Dendritic cell treated with granulocyte-macrophage colony-stimulating factor and Interleukin-4, amounts not matched to agents 40 ng/mL and 50 ng/mL, for 4 days (primary cell): ENCODE measurements around the gene ZSCAN2.

Experiments used
- H3K27ac Mint-ChIP-seq: one replicate; pipeline ENCODE4 v1.8.0; 2022; ENCODE audit warnings: mild to moderate bottlenecking, mixed read lengths
- H3K27me3 Mint-ChIP-seq: one replicate; pipeline ENCODE4 v1.8.0; 2022; ENCODE audit warnings: mild to moderate bottlenecking, mixed read lengths
- H3K36me3 Mint-ChIP-seq: one replicate; pipeline ENCODE4 v1.8.0; 2022; ENCODE audit warnings: low read depth, mixed read lengths
- H3K4me1 Mint-ChIP-seq: one replicate; pipeline ENCODE4 v1.8.0; 2022; ENCODE audit warnings: low read depth, mixed read lengths
- H3K4me3 Mint-ChIP-seq: one replicate; pipeline ENCODE4 v1.8.0; 2022; ENCODE audit warnings: mild to moderate bottlenecking, moderate library complexity, mixed read lengths
- H3K9me3 Mint-ChIP-seq: one replicate; pipeline ENCODE4 v1.8.0; 2022; ENCODE audit warnings: mixed read lengths
- intact Hi-C: fragments of 100-400 bp; cut with micrococcal nuclease; formaldehyde crosslinking; loops from one replicate; pipeline ENCODE4 v1.15.0; 2022

ZSCAN2 gene

DNA sequence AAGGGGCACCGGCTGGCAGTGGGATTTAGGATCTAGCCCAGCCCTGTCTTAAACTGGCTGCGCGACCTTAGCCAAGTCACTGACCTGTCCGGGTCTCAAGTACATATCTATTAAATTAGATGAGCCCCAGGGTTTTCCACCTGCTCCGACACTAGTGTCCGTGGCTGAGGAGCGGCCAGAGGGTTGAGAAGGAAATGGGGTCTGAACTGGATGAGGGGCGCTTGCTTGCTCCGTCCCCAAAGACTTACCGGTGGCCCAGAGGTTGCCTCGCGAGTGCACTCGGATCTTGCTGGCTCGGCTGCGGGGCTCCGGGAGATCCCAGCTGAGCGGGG is 56.9 kb downstream of the ZSCAN2 start:
- Mint-ChIP-seq H3K4me3 (peak overlapping the region; percentile 76), H3K36me3 (peaks cover 30% of the 10 kb centered on the region), H3K9me3 (no peaks in the 10 kb centered on the region), H3K27ac (peak overlapping the region; percentile 71), H3K4me1 (peaks cover 56% of the 10 kb centered on the region), H3K27me3 (peaks cover 5% of the 10 kb centered on the region)
- intact Hi-C loops = loop anchor here (5.0 kb wide), 2 partner anchors 60 to 220 kb away; partner anchors contain the start of gene SEC11A

DNA sequence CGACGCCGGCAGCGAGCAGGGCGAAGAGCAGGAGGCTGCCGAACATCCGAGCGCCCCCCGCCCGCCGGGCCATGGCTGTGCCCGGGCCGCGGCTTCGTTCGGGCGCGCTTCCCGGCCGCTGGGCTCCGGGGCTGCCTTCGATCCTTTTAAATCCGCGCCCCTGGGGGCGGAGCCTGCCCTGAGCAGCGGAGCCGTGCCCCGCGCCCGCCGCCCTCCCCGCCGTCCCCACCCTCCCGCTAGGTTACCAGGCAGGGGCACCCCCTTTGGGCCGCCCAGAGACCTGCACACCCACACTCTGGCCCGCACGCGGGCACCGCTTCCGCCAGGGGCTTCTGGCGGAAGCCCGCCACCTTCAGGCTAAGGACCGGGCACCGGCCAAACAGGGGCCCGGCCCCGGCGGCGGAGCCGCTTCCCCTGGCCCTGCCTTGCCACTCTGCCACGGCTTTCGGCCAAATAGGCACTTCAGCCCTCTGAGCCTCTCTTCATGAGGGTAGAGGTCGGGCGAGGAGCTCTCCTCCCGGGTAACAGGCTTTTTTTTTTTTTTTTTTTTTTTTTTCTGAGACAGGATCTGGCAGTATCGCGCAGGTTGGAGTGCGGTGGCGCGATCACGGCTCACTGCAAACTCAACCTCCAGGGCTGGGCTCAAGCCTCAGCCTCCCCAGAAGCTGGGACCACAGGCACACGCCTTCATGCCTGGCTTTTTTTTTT is 57.4 kb downstream of the ZSCAN2 start, which contains the start of gene NMB:
TSS of gene NMB (minus strand) at position 120 of the 708 bp plus-strand sequence. CDS start at position 73, 47 bp downstream.
- intact Hi-C loops = loop anchor here (5.0 kb wide), 2 partner anchors 59 to 219 kb away; partner anchors contain the start of gene SEC11A
- peaks cover 31% of the 10 kb centered on the region for H3K36me3 Mint-ChIP-seq
- H3K9me3 Mint-ChIP-seq = no peaks in the 10 kb centered on the region
- H3K27me3 Mint-ChIP-seq = peaks cover 5% of the 10 kb centered on the region
- H3K4me3 Mint-ChIP-seq = peak within 1 kb of the TSS; percentile 76
- peak within 1 kb of the TSS; percentile 71 for H3K27ac Mint-ChIP-seq
- H3K4me1 Mint-ChIP-seq = peaks cover 50% of the 10 kb centered on the region

DNA sequence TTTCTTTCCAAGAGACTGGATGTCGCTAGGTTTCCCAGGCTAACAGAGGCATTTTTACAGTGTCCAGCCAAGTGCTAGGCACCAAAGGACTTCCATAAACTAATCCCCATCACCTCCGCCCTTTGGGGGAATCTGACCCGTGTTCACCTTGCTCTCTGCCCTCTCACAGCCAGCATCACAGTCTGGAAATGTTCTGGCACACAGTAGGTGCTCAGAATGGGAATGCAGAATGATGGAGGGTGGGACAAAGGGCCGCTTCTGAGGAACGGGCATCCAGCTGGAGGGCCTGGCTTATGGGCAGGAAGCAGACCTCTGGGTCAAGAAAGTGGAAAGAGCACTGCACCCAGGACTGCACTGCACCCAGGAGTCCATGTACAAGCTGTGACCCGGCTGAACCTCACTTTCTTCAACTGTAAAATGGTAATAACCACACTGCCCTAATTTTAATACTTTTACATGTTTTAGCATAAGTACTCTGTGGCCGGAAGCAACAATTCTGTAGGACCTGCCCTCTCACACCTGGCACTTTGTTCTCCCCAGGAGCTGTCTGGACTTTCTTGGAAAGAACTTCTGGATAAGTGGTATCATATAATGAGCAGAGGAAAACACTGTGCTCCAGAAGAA is 58.1 kb downstream of the ZSCAN2 start:
- H3K27ac Mint-ChIP-seq = peak overlapping the region; percentile 71
- peaks cover 44% of the 10 kb centered on the region for H3K4me1 Mint-ChIP-seq
- intact Hi-C loops = loop anchor here (5.0 kb wide), 2 partner anchors 58 to 218 kb away; partner anchors contain the start of gene SEC11A
- H3K9me3 Mint-ChIP-seq = no peaks in the 10 kb centered on the region
- peak overlapping the region; percentile 76 for H3K4me3 Mint-ChIP-seq
- peaks cover 34% of the 10 kb centered on the region for H3K36me3 Mint-ChIP-seq
- H3K27me3 Mint-ChIP-seq = peaks cover 5% of the 10 kb centered on the region

DNA sequence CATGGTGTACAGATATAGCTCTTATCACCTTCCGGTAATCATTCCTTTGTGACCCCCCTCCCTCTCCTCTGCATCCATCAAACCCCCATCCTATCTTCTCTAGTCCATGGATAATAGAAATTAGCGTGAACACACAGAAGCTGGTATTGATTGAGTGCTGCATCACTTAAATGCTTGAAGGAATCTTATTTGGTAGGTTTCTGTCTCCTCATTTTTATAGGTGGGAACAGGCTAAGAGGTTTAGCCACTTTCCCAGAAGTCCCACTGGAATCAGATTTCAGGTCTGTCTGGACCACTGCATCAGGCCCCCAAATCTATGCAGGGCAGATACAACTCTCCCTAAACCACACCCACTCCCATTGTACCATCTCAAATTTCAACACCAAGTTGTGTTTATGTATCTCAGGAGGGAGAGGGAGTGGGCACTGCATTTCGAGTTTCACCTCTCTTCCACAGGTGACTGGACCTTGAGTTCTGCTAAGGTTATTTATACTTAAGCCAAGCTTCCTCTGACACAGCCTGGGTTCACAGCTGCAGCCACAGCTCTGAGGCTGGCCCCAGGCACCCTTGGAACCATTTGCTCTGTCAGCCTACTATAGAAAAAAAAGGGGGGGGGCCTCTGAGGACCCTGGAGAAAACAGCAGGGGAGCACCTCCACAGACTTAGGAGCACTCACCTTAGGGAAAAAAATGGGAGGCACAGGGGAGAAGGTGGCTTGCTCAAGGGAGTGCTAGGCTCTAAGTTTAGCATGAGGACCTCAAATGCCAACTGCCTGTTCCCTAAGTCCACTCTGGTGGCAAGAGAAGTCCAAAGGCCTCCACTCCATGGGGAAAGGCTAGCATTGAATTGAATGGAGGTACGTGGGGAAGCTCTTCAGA is 59.3 kb downstream of the ZSCAN2 start:
- no peaks in the 10 kb centered on the region for H3K9me3 Mint-ChIP-seq
- H3K4me3 Mint-ChIP-seq = no peak overlapping the region
- peaks cover 42% of the 10 kb centered on the region for H3K36me3 Mint-ChIP-seq
- peaks cover 5% of the 10 kb centered on the region for H3K27me3 Mint-ChIP-seq
- H3K4me1 Mint-ChIP-seq = peaks cover 38% of the 10 kb centered on the region
- no peak overlapping the region for H3K27ac Mint-ChIP-seq
- intact Hi-C loops = loop anchor here (5.0 kb wide), 2 partner anchors 57 to 217 kb away; partner anchors contain the start of gene SEC11A

DNA sequence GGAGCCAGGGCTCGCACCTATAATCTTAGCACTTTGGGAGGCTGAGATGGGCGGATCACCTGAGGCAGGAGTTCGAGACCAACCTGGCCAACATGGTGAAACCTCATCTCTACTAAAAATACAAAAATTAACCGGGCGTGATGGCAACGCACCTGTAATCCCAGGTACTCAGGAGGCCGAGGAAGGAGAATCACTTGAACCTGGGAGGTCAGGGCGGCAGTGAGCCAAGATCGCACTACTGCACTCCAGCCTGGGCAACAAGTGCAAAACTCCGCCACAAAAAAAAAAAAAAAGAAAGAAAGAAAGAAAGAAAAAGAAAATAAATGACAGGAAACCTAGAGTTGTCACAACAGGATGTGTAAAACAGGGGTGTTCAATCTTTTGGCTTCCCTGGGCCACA is 60.2 kb downstream of the ZSCAN2 start:
- Mint-ChIP-seq H3K36me3 (peaks cover 50% of the 10 kb centered on the region), H3K4me1 (peaks cover 29% of the 10 kb centered on the region), H3K27me3 (peaks cover 5% of the 10 kb centered on the region), H3K9me3 (no peaks in the 10 kb centered on the region), H3K4me3 (no peak overlapping the region), H3K27ac (no peak overlapping the region)
- intact Hi-C loops = no loop called here

GRCh38 chr15:84666373-84666772 is 65.6 kb downstream of the ZSCAN2 start:
- Mint-ChIP-seq H3K36me3 (peaks cover 88% of the 10 kb centered on the region), H3K4me1 (no peaks in the 10 kb centered on the region), H3K27ac (no peak overlapping the region), H3K9me3 (no peaks in the 10 kb centered on the region), H3K4me3 (no peak overlapping the region), H3K27me3 (no peaks in the 10 kb centered on the region)
- intact Hi-C loops = no loop called here

GRCh38 chr15:84668221-84668982 is 67.6 kb downstream of the ZSCAN2 start:
- intact Hi-C loops = no loop called here
- Mint-ChIP-seq H3K4me1 (peaks cover 6% of the 10 kb centered on the region), H3K36me3 (peaks cover 99% of the 10 kb centered on the region), H3K4me3 (no peak overlapping the region), H3K27ac (no peak overlapping the region), H3K27me3 (no peaks in the 10 kb centered on the region), H3K9me3 (no peaks in the 10 kb centered on the region)

DNA sequence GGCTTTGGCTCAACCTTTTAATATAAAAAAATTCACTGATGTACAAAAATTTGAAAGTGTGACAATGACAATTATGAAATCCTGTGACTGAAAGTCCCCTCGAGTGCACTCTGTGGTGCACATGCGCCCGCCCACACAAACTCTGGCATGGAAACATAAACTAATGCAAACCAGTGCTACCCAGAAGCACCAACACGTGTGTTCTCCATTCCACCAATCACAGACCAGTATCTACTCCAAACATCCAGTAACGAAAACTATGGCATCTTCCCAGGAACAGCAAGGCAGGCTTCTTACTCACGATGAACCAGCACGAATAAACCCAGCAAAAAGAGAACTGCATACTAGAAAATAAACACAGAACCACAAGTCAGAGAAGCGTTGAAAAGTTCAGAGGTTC is 68.9 kb downstream of the ZSCAN2 start:
- Mint-ChIP-seq H3K27me3 (no peaks in the 10 kb centered on the region), H3K27ac (no peak overlapping the region), H3K36me3 (peaks cover 99% of the 10 kb centered on the region), H3K9me3 (no peaks in the 10 kb centered on the region), H3K4me3 (no peak overlapping the region), H3K4me1 (peaks cover 6% of the 10 kb centered on the region)
- intact Hi-C loops = no loop called here

GRCh38 chr15:84671211-84671610 is 70.4 kb downstream of the ZSCAN2 start:
- Mint-ChIP-seq H3K27ac (no peak overlapping the region), H3K4me1 (peaks cover 14% of the 10 kb centered on the region), H3K27me3 (no peaks in the 10 kb centered on the region), H3K4me3 (no peak overlapping the region), H3K36me3 (peaks cover 95% of the 10 kb centered on the region), H3K9me3 (no peaks in the 10 kb centered on the region)
- intact Hi-C loops = no loop called here
